Measurements from ENCODE around the gene KRTAP20-2.

Gene KRTAP20-2

DNA sequence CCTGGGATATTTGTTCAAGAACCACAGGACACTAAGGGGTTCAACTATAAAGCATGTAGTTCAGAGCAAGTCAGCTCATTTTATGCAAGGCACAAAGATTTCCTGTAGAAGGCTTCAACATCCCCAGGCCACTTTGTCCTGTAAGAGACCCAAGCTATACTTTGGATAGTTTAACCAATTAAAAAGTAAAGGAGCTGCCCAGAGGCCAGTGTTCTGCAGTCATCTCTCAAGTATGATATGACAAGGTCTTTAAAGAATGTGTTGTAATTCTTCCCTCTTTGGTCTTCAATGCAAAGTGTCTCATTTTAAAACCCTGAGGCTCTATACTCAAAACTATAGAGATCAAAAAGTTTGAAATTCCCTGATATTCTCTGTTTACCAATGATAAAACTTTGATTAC is 41.7 kb downstream of the KRTAP20-2 start:
- no peak for DNase-seq

DNA sequence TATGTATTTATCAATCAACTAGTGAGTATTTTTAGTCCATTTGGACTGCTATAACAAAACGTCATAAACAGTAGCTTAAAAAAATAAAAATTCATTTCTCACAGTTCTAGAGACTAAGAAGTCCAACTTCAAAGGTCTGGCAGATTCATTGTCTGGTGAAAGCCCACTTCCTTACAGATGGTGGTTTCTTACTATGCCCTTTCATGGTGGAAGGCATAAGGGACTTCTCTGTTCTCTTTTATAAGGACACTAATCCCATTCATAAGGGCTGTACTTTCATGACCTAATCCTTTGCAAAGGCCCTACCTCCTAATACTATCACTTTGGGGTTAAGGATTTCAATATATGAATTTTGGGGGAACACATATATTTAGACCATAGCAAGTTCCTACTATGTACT is 45.6 kb downstream of the KRTAP20-2 start:
- DNase-seq = no peak

DNA sequence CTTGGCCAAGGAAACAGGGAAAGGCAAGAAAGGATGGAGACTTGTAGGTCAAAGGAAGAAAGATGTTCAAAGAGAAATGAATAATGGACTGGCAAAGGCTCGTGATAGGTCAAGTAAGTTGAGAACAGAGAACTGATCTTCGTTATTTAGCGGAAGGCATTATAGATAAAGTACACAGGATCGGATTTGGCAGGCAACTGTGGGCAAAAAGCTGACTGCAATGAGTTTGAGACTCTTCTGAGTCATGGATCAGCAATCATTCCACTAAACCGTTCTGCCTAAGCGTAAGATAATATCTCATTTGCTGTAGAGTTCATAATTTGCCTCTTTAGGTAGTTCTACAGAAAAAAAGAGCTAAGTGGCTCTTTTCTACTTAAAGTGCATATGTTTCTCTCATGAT is 49.5 kb downstream of the KRTAP20-2 start:
- no peak for DNase-seq
